ENCODE data around the gene SLC16A3.

SLC16A3 gene

DNA sequence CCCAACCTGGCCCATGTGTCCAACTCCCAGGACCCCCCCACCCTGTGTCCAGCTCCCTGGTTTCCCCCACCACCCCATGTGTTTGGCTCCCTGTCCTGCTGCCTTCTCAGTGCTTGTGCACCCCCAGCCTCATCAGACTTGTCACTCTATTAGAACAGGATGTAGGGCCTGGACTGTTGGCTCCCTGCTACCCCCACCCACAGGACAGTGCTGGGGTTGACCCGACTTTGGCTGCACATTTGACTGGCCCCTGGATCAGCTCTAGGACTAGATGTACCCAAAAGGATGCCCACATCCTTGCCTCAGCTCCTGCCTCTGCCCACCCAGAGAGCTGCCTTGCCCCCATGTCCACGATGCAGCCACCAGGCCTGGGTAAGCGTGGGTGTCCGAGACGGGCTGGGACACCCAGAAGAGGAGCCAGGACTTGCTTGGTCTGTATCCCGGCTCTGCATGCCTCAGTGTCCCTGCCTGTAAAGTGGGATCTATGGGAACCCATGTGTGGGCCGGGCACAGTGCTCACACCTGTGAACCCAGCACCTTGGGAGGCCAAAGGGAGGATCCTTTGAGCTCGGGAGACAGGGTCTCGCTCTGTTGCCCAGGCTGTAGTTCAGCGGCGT lies 14.7 kb upstream of the SLC16A3 start:
- TF ChIP-seq ZNF274 (IDR thresholded peaks at IDR 0.05; ENCODE audit: low read depth, low read length) = no peak
- H3K4me3 ChIP-seq (ENCODE audit: low read length) = no peak overlapping the region

DNA sequence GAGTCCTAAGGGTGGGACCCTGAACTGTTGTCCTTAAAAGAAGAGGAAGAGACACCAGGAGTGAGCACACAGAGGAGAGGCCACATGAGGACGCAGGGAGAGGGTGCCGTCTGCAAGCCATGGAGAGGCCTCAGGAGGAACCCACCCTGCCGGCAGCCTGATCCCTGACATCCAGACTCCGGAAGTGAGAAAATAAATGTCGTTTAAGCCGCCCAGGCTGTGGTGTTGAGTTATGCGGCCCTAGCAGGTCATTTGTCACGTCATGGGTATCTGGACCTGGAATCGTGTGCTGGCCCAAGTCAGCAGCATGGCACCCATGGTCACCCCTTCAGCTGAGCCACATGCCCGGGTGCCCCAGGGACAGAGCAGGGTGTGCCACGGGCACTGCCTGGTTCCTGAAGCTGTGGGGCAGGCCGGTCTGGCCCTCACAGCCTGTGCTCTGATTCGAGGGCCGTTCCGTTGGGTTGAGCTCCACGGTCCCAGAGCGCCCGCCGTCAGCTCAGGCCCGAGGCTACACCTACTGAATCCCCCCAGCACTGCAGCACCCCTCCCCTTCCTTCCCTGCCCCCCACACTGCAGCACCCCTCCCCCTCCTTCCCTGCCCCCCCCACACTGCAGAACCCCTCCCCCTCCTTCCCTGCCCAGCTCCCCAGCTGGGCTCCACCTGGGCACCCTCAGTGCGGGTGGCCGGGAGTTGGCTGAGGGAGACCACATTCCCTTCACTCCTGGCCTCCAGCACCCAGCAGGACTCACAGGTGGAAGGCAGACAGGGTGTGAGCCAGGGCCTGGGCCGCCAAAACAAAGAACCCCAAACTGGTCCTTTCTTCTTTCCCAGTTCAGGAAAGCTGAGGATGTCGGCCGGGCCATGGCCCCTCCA lies 13.5 kb upstream of the SLC16A3 start:
- TF ChIP-seq ZNF274 (IDR thresholded peaks at IDR 0.05; ENCODE audit: low read depth, low read length) = no peak
- no peak overlapping the region for H3K4me3 ChIP-seq (ENCODE audit: low read length)

DNA sequence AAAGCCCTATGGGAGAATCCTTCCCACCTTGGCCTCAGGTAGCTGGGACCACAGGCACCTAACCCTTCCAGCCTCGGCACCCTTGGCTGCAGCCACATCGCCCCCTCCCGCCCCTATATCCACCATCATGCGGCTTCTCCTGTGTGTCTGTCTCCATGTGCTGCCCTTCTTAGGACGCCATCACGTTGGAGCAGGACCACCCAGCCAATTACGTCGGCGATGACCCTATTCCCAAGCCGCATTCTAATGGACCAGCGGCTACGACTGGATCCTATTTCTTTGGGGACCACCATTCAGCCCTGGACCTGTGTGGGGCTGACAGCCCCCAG lies 12.9 kb upstream of the SLC16A3 start:
- TF ChIP-seq ZNF274 (IDR thresholded peaks at IDR 0.05; ENCODE audit: low read depth, low read length) = no peak
- no peak overlapping the region for H3K4me3 ChIP-seq (ENCODE audit: low read length)

DNA sequence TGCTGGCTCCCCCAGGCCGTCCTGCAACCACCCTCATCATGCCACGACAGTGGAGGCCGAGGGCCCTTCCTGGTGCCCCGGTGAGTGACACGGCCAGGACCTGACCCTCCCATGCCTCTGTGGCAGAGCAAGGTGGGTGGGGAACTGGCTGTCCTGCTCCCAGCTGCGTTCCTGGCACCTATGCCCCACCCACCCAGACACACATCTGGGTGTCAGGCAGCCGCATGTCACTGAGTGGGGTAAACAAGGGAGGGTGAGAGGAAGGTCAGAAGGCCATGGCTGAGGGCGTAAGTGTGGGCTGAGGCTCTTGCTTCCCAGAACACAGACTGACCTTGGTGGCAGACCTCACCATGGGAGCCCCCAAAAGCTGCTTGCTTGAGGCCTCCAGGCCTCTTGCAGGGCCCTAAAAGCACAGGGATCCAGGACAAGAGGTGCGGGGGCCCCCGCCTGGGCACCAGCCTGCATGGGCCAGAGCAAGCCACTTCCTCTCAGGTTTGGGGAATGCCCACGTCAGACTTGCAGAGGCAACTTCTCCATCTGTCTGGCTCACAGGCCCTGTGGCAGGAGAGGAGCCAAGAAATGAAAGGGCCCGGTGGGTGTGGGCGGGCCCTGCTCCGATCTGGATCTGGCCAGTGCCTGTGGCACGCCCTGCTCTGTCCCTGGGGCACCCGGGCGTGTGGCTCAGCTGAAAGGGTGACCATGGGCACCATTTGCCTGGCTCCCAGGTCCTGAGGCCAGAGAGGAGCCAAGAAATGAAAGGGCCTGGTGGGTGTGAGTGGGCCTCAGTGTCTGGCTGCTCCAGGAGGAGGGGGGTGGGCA lies 12.3 kb upstream of the SLC16A3 start:
- no peak overlapping the region for H3K4me3 ChIP-seq (ENCODE audit: low read length)
- no peak for TF ChIP-seq ZNF274 (IDR thresholded peaks at IDR 0.05; ENCODE audit: low read depth, low read length)

DNA sequence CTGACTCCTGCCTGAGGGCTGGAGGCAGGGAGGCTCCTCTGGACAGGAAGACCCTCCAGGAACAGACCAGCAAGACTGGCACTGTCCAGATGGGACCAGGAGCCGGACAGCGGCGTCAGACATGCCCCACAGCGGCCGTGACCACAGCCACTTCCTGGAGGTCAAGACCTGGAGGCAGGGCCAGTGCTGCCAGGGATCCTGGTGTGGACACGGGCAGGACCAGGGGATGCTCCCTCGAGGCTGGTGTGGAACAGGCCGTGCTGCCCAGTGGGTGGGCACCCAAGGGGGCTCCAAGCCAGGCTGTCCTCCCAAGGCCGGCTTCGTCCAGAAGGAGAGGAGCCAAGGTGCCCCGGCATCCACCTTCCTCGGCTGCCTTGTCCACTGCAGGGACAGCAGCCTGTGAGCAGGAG lies 11.7 kb upstream of the SLC16A3 start:
- no peak for TF ChIP-seq ZNF274 (IDR thresholded peaks at IDR 0.05; ENCODE audit: low read depth, low read length)

DNA sequence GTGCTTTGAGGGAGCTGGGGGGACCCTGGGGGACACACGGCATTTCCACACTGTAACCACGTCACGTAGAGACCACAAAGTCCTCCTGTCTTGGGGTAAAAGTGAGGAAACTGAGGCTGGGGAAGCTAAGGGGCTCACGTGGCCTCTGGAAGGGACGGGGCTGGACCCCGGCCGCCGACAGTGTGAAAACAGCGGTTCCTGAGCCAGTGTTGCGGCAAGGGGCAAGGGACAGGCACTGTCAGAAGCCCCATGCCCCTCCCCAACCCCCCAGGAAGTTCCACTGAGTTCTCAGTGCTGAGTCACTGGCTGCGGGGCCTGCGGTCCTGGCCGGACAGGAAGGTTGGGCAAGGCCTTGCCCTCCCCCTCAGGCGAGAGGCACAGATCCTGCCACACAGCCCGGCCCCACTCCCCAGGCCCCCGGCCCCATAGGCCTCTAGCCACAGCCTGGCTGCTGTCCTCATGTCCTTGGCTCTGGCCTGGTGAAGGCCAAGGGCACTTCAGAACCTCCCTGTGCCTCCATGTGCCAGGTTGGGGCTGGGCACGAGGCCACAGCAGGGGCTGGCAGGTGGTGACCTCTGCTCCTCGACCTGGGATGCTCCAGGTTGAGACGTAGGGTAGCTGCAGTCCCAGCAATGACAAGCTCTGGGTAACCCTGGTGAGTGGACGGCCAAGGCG lies 11.2 kb upstream of the SLC16A3 start:
- no peak for TF ChIP-seq ZNF274 (IDR thresholded peaks at IDR 0.05; ENCODE audit: low read depth, low read length)

More for the DNA sequence above, 11.7 kb upstream of the SLC16A3 start:
- H3K4me3 ChIP-seq (ENCODE audit: low read length) = no peak overlapping the region

DNA sequence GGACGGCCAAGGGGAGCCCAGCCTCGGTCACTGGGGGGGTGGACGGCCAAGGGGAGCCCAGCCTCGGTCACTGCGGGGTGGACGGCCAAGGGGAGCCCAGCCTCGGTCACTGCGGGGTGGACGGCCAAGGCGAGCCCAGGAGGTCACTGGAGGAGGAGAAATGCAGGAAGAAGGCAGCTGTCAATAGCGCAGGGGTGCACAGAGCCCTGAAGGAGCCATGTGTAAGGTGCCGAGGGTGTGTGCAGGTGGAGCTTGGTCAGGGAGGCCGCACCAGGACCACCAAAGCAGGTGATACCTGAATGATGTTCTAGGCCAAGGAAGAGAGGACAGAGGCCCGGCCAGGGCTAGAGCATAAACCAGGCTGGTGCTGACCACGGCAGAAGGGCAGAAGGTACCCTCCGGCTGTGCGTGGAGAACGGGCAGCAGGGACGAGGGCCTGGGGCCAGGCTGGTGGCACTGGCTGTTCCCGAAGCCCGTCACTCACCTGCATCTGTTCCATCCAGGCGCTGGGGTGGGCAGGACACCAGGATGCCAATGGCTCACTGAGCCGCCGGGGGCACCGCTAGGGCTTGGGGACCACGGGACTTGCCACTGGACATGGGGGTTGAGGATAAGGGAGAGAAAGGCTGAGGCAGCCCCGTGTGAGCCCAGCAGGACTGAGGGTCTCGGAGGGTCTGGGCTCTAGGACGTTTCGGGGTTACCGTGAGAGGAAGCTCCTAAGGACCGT lies 10.3 kb upstream of the SLC16A3 start:
- no peak for TF ChIP-seq ZNF274 (IDR thresholded peaks at IDR 0.05; ENCODE audit: low read depth, low read length)
- H3K4me3 ChIP-seq (ENCODE audit: low read length) = no peak overlapping the region

More for the DNA sequence above, 11.2 kb upstream of the SLC16A3 start:
- no peak overlapping the region for H3K4me3 ChIP-seq (ENCODE audit: low read length)

DNA sequence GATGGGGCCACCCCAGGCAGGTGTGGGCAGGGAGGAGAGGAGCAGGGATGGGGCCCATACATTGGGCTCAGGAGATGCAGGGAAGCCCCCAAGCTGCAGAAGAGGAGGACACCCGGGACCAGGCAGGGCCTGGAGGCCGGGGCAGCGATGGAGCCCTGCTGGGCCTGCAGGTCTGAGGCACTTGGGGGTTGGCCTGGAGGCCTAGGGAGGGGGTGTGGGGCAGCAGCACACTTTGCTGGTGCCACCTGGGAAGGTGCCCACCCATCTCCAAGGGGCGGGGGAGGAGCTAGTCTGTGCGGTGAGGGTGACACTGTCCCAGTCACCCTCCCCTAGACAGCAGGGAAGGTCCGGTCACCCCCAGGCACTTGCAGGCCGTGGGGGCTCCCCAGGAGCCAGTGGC lies 9.8 kb upstream of the SLC16A3 start:
- TF ChIP-seq ZNF274 (IDR thresholded peaks at IDR 0.05; ENCODE audit: low read depth, low read length) = no peak
- no peak overlapping the region for H3K4me3 ChIP-seq (ENCODE audit: low read length)

DNA sequence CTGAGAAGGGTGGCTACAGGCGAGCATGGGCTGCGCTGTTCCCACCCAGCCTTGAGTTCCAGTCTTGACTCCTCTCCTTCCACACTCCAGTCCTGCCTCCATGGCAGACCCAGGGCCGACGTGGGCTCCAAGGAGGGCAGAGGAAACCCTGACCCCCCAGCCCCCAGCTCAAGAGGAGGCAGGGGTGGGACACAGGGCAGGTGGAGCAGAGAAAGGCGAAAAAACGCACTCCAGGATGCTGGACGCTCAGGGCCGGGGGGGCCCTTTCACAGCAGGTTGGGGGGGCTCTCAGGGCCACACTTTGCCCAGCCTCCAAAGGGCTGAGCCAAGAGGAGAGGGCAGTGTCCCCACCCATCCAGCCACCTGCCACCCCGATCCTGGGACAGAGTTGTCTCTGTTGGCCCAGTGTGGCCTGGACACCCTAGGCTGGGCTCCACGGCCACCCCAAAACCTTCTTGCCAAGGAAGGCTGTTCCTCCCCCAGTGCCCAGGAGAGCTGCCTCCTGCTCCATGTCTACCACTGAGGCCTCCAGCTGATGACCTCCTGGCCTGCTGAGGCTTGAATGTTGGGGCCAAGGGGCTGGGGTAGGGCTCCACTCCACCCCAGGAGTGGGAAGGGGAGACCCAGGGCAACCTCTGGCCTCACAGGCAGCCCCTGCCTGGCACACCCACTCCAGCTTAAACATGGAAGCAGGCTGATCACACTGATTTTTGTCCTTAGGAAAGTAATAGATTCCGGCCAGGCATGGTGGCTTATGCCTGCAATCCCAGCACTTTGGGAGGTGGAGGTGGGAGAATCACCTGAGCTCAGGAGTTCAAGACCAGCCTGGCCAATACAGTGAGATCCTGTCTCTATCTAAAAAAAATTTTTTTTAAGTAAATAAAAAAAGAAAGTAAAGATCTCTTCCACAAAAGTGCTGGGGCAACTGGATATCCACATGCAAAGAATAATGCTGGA lies 8.8 kb upstream of the SLC16A3 start:
- no peak overlapping the region for H3K4me3 ChIP-seq (ENCODE audit: low read length)
- TF ChIP-seq ZNF274 (IDR thresholded peaks at IDR 0.05; ENCODE audit: low read depth, low read length) = no peak

DNA sequence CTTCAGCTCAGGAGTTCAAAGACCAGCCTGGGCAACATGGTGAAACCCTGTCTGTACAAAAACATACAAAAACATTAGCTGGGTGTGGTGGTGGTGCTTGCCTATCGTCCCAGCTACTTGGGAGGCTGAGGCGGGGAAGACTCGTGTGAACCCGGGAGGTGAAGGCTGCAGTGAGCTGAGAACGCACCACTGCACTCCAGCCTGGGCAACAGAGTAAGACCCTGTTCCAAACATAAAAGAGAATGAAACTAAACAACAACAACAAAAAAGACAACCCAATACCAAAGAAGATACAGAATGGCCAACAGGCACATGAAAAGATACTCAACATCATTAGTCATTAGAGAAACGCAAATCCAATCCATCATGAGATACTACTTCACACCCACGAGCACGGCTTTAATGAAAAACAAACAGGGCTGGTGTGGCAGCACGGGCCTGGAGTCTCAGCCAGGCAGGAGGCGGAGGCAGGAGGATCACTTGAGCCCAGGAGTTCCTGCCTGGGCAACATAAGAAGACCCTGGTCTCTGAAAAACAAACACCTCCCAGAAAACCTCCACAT lies 7.4 kb upstream of the SLC16A3 start:
- no peak overlapping the region for H3K4me3 ChIP-seq (ENCODE audit: low read length)
- TF ChIP-seq ZNF274 (IDR thresholded peaks at IDR 0.05; ENCODE audit: low read depth, low read length) = no peak

DNA sequence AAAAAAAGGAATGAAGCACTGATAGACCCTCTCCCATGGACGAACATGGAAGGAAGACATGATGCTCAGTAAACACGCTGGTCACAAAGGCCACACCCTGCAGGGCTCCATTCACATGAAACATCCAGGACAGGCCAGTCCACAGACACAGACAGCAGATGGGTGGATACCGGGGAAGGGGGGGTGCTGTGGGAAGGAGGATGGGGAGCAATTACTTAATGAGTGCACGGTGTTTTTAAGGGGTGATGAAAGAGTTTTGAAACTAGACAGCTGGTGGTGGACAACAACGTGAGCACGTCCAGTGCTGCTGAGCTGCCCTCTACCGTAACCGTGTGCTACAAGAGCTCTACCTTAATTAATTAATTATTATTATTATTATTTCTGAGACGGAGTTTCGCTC lies 6.0 kb upstream of the SLC16A3 start:
- H3K4me3 ChIP-seq (ENCODE audit: low read length) = no peak overlapping the region
- TF ChIP-seq ZNF274 (IDR thresholded peaks at IDR 0.05; ENCODE audit: low read depth, low read length) = no peak

DNA sequence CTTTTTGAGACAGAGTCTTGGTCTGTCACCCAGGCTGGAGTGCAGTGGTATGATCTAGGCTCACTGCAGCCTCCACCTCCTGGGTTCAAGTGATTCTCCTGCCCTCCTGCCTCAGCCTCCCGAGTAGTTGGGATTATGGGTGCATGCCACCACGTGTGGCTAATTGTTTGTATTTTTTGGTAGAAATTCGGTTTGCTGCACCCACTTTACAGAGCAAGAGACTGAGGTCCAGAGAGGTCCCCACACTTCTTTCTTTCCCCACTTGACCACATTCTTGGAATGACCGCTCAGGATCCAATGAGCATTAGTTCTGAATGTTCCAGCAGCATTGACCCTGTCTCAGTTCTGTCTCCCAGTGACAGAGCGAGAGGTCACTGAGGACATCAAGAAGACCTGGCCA lies 5.3 kb upstream of the SLC16A3 start:
- no peak overlapping the region for H3K4me3 ChIP-seq (ENCODE audit: low read length)
- TF ChIP-seq ZNF274 (IDR thresholded peaks at IDR 0.05; ENCODE audit: low read depth, low read length) = no peak

Data from GM08714 (cell line).